Kidney epithelial cell (primary cell): Measurements from ENCODE around the gene EYA3. TPM values are rescaled to one million over a fixed set of nuclear protein-coding genes. Genes with fewer than 3 reads are reported as not detected.

Experiments used
- DNase-seq: peaks from one replicate; pipeline ENCODE4 v3.0.0-alpha.2; 2010; ENCODE audit warnings: low read depth
- H3K27me3 ChIP-seq: 2 replicates; pipeline ENCODE4 v1.6.0; 2011; ENCODE audit warnings: low read length; ENCODE audit not compliant: control insufficient read depth, insufficient read depth
- H3K36me3 ChIP-seq: 2 replicates; pipeline ENCODE4 v1.5.1; 2011; ENCODE audit warnings: low read length; ENCODE audit not compliant: control insufficient read depth, insufficient read depth
- H3K4me3 ChIP-seq: 2 replicates; pipeline ENCODE4 v1.5.1; 2011; ENCODE audit warnings: low read depth, mild to moderate bottlenecking, control low read depth, low read length
- total RNA-seq: library from RNA; depleted of rRNA; stranded (reverse); fragments of >200 nt; gene quantifications from 2 replicates; pipeline ENCODE4 v1.2.3, GENCODE V29; 2015
- TF ChIP-seq, protein P1 (sequence below): IDR thresholded peaks from 2 replicates; pipeline ENCODE4 v1.5.1; 2011; ENCODE audit warnings: mild to moderate bottlenecking, moderate library complexity, low read length, control low read depth, inconsistent platforms; ENCODE audit not compliant: insufficient read depth, poor library complexity, severe bottlenecking

EYA3 gene
- total RNA-seq, 1 donor from 2014 or later, result 15.1 TPM

DNA sequence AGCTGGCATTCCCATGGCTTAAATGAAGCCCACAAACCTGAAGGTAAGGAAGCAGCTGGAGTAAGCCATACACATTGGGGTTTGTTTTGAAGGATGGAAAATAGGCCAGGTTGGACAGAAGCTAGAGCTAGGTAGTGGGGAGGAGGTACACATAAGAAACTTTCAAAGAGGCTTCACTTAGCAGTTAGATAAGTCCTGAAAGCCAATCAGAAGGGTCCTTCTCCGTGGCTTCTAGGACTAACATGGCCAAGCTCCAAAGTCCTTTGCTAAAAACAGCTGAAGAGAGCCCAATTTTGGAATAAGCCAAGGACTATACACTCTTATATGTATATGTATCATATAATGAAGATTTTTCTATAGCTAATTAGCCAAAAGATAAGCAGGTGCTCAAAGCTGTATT, 1.8 kb downstream of the EYA3 start:
- Histone ChIP-seq H3K27me3 (no peaks in the 10 kb centered on the region), H3K36me3 (no peaks in the 10 kb centered on the region), H3K4me3 (peak overlapping the region; percentile 69)
- TF ChIP-seq, protein P1, sequence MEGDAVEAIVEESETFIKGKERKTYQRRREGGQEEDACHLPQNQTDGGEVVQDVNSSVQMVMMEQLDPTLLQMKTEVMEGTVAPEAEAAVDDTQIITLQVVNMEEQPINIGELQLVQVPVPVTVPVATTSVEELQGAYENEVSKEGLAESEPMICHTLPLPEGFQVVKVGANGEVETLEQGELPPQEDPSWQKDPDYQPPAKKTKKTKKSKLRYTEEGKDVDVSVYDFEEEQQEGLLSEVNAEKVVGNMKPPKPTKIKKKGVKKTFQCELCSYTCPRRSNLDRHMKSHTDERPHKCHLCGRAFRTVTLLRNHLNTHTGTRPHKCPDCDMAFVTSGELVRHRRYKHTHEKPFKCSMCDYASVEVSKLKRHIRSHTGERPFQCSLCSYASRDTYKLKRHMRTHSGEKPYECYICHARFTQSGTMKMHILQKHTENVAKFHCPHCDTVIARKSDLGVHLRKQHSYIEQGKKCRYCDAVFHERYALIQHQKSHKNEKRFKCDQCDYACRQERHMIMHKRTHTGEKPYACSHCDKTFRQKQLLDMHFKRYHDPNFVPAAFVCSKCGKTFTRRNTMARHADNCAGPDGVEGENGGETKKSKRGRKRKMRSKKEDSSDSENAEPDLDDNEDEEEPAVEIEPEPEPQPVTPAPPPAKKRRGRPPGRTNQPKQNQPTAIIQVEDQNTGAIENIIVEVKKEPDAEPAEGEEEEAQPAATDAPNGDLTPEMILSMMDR, result no peak
- no peak for DNase-seq

DNA sequence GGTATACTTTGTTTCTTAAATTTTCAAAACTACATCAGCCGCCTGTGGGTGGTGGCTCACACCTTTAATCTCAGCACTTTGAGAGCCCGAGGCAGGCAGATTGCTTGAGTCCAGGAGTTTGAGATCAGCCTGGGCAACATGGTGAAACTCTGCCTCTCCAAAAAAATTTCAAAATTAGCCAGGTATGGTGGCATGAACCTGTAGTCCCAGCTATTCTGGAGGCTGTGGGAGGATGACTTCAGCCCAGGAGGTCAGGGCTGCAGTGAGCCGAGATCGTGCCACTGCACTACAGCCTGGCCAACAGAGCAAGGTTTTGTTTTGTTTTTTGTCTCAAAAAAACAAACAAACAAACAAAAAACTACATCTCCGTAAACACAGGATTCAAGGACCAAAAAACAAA, 3.3 kb downstream of the EYA3 start:
- no peaks in the 10 kb centered on the region for H3K27me3 ChIP-seq
- no peaks in the 10 kb centered on the region for H3K36me3 ChIP-seq
- TF ChIP-seq, protein P1, result no peak
- H3K4me3 ChIP-seq, result no peak overlapping the region
- no peak for DNase-seq

DNA sequence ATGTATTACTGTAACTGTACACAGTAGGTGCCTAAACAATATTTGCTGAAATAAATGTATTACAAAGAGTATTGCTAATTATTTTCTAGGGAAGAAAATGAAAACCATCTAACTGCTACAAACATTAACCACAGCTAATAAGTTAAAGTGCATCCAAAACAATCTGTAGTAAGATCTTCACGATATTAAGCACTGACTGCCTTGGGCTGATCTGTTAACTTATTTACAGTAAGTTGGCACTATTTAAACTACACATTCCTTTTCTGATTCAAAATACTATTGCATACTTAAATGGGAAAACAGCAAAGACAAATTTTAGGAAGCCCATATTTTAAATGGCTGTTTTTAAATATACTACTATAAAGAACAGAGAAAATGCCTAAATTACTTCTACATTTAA, 4.5 kb downstream of the EYA3 start:
- Histone ChIP-seq H3K36me3 (no peaks in the 10 kb centered on the region), H3K27me3 (no peaks in the 10 kb centered on the region), H3K4me3 (no peak overlapping the region)
- TF ChIP-seq, protein P1, result no peak
- no peak for DNase-seq

DNA sequence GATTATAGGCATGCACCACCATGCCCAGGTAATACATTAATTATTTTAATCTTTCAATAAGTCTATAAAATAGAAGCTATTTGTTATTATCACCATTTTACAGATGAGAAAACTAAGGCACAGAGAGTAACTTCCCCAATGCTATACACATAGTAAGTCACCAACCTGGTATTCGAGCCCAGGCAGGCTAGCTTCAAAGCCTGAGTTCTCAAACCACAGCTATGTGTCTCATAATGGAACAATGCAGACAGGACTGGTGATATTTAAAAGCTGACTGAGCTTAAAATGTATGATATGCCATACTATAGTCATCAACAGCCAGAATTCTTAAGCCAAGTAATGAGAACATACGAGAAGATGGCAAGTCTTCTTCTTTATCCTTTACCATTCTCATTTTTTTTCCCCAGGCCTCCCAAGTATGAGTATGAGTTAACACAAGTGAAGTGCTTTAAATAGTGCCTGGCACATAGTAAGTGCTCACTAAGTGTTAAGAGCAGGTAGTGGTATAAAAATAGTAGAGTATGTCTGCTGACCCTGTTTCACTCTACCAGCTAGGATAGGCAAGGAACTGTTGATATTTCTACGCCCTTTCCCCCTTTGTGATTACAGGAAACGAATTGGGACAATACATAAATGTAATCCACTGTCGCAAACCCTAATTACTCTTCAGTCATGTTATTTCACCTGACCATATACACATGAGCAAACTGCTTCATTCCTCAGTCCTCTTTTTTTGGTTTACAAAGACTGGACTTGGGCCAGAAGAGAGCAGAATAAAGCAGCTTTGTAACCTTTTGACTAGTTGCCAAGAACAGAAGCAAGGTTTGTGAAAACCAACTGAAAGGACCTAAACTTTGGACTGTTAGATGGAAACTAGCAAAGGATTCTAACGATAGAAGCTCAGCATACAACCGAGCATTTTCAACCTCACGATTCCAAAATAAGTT, 9.5 kb downstream of the EYA3 start:
- Histone ChIP-seq H3K4me3 (no peak overlapping the region), H3K36me3 (no peaks in the 10 kb centered on the region), H3K27me3 (no peaks in the 10 kb centered on the region)
- TF ChIP-seq, protein P1, result no peak
- peak; percentile 72 for DNase-seq

DNA sequence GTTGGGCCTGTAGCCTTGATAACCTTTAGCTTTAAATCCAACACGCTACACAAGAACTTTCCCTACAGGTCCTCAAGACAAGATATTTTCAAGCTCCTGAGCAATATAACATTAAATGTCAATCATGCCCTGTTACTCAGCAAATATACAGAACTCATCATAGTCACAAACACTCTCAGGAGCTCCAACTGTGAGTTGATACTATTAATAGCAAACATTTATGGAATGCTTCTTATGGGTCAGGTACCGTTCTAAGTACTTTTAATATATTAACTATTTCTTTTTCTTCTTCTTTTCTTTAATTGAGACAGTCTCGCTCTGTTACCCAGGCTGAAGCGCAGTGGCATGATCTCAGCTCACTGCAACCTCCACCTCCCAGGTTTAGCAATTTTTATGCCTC, 10.1 kb downstream of the EYA3 start:
- no peak overlapping the region for H3K4me3 ChIP-seq
- no peaks in the 10 kb centered on the region for H3K27me3 ChIP-seq
- TF ChIP-seq, protein P1, result no peak
- H3K36me3 ChIP-seq, result no peaks in the 10 kb centered on the region
- DNase-seq, result no peak
